ENCODE data around the gene RBMS1. TPM values are rescaled to one million over a fixed set of nuclear protein-coding genes. Genes with fewer than 3 reads are reported as not detected.

Gene RBMS1
- polyA plus RNA-seq, 2 of the 4 experiments (the other 2 are of a cell fraction): 51.9 to 108 TPM

- DNase-seq (ENCODE audit: low read depth in 1 of 2, low spot score in 1 of 2) (no peak), FAIRE-seq (no peak), ATAC-seq (no peak)
- no peak for TF ChIP-seq TFCP2L1 (CRISPR knock-in tag; IDR thresholded peaks at IDR 0.05)
- no peak for TF ChIP-seq HEYL (CRISPR knock-in tag; IDR thresholded peaks at IDR 0.05)
- TF ChIP-seq USF2 (IDR thresholded peaks at IDR 0.05): no peak
- TF ChIP-seq JUN (IDR thresholded peaks at IDR 0.05): no peak
- no peak for TF ChIP-seq CEBPB (IDR thresholded peaks at IDR 0.05)
- no peak for TF ChIP-seq HOXB5 (CRISPR knock-in tag; IDR thresholded peaks at IDR 0.05)
- no peak for TF ChIP-seq ZFP36 (IDR thresholded peaks at IDR 0.05; ENCODE audit: borderline replicate concordance, partially characterized antibody)
- no peak for TF ChIP-seq EHMT2 (IDR thresholded peaks at IDR 0.05; ENCODE audit: low read depth)
- TF ChIP-seq MAZ (IDR thresholded peaks at IDR 0.05; ENCODE audit: borderline replicate concordance, low read depth, low read length): no peak
- no peak for TF ChIP-seq NR3C1 (IDR thresholded peaks at IDR 0.05)
- TF ChIP-seq RAD21 (conservative IDR thresholded peaks at IDR 0.05 in 1 of 2, IDR thresholded peaks at IDR 0.05 in 1 of 2): no peak
- TF ChIP-seq ELK1 (IDR thresholded peaks at IDR 0.05; ENCODE audit: low read depth, low read length): no peak
- TF ChIP-seq, protein P1, sequence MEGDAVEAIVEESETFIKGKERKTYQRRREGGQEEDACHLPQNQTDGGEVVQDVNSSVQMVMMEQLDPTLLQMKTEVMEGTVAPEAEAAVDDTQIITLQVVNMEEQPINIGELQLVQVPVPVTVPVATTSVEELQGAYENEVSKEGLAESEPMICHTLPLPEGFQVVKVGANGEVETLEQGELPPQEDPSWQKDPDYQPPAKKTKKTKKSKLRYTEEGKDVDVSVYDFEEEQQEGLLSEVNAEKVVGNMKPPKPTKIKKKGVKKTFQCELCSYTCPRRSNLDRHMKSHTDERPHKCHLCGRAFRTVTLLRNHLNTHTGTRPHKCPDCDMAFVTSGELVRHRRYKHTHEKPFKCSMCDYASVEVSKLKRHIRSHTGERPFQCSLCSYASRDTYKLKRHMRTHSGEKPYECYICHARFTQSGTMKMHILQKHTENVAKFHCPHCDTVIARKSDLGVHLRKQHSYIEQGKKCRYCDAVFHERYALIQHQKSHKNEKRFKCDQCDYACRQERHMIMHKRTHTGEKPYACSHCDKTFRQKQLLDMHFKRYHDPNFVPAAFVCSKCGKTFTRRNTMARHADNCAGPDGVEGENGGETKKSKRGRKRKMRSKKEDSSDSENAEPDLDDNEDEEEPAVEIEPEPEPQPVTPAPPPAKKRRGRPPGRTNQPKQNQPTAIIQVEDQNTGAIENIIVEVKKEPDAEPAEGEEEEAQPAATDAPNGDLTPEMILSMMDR (IDR thresholded peaks at IDR 0.05): no peak
- TF ChIP-seq SMC3 (IDR thresholded peaks at IDR 0.05): no peak
- no peak for TF ChIP-seq EHF (CRISPR knock-in tag; IDR thresholded peaks at IDR 0.05)
- no peak for TF ChIP-seq TP53 (CRISPR knock-in tag; IDR thresholded peaks at IDR 0.05)
- no peak for TF ChIP-seq RNF2 (IDR thresholded peaks at IDR 0.05; ENCODE audit: borderline replicate concordance, low read depth)
- TF ChIP-seq, protein P2, sequence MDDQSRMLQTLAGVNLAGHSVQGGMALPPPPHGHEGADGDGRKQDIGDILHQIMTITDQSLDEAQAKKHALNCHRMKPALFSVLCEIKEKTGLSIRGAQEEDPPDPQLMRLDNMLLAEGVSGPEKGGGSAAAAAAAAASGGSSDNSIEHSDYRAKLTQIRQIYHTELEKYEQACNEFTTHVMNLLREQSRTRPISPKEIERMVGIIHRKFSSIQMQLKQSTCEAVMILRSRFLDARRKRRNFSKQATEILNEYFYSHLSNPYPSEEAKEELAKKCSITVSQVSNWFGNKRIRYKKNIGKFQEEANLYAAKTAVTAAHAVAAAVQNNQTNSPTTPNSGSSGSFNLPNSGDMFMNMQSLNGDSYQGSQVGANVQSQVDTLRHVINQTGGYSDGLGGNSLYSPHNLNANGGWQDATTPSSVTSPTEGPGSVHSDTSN (IDR thresholded peaks at IDR 0.05): no peak
- Histone ChIP-seq H3K4me2 (no peak overlapping the region), H3K9me3 (no peaks in the 10 kb centered on the region), H3K4me1 (peaks cover 49% of the 10 kb centered on the region), H3K27ac (no peak overlapping the region; a peak in 1 of 6 replicates), H3K4me3 (no peak overlapping the region)
- CTCF ChIA-PET: no interaction called here
- POLR2A ChIA-PET: no interaction called here
- WGBS (ENCODE audit: missing lambda C conversion rate): 89% methylated on average over 2 of the region's 2 CpGs
These were observed 10.9 kb downstream of the RBMS1 start for GRCh38 chr2:160482673-160483072.

DNA sequence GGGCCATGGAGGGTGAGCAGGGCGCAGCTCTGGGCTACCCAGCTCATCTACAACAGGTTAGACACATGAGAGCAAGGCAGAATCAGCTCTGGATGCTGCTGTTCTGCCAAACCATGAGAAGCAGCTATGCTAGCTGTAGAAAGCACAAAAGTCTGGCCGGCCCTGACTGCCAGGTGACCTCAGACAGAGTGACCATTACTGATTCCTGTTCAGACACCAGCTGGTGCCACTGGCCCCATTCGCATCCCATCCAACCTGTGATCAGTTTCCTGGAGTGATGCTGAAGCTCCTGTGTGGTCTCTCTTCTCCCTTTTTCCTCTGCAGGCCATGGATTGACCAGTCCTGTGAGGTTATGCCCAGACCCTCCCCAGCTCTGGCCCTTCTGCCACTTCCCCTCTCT, 14.3 kb downstream of the RBMS1 start:
- TF ChIP-seq EHMT2 (IDR thresholded peaks at IDR 0.05; ENCODE audit: low read depth) (no peak), POLR2A (IDR thresholded peaks at IDR 0.05; ENCODE audit: low read length) (no peak), RFX5 (IDR thresholded peaks at IDR 0.05) (no peak), CBX8 (IDR thresholded peaks at IDR 0.05) (no peak), EP300 (IDR thresholded peaks at IDR 0.05) (no peak), GATA3 (IDR thresholded peaks at IDR 0.05; ENCODE audit: borderline replicate concordance) (no peak), FOSB (CRISPR knock-in tag; IDR thresholded peaks at IDR 0.05) (no peak), POLR2AphosphoS2 (conservative IDR thresholded peaks at IDR 0.05; ENCODE audit: low read length) (no peak), MYC (IDR thresholded peaks at IDR 0.05; ENCODE audit: borderline replicate concordance, low read length) (no peak), ZC3H11A (IDR thresholded peaks at IDR 0.05) (no peak), NFE2L2 (conservative IDR thresholded peaks at IDR 0.05; ENCODE audit: low read length) (no peak), FOXS1 (CRISPR knock-in tag; IDR thresholded peaks at IDR 0.05) (no peak), HDAC2 (IDR thresholded peaks at IDR 0.05) (no peak), ELK1 (IDR thresholded peaks at IDR 0.05; ENCODE audit: low read depth, low read length) (no peak), RAD21 (conservative IDR thresholded peaks at IDR 0.05 in 1 of 2, IDR thresholded peaks at IDR 0.05 in 1 of 2) (no peak), RNF2 (IDR thresholded peaks at IDR 0.05; ENCODE audit: borderline replicate concordance, low read depth) (no peak), JUNB (IDR thresholded peaks at IDR 0.05) (no peak)
- peaks cover 43% of the 10 kb centered on the region; the same call in 2 of the 3 replicates for H3K4me1 ChIP-seq
- no peaks in the 10 kb centered on the region for H3K9me3 ChIP-seq
- no peak for DNase-seq (ENCODE audit: low read depth in 1 of 2, low spot score in 1 of 2)
- ChIA-PET CTCF (interaction anchor here (0.8 to 1.7 kb wide), 2 partner anchors 10 to 58 kb away, joined by 3 to 5 read pairs; no protein-coding TSS in a partner anchor), POLR2A (no interaction called here)
- WGBS (ENCODE audit: missing lambda C conversion rate): 97% methylated on average over 3 of the region's 3 CpGs
- peak in 1 of 2 experiments; percentile 36; a peak in 2 of 6 replicates for ATAC-seq
- no peak overlapping the region for H3K27ac ChIP-seq
- H3K4me2 ChIP-seq: no peak overlapping the region
- H3K4me3 ChIP-seq: no peak overlapping the region
- no peak for FAIRE-seq
